Posterior cingulate gyrus (tissue), 11 donors: ENCODE data around the gene KCNB1.

Experiments used
- DNase-seq, 10 donors: peaks; one replicate each; pipeline versions ENCODE4 v3.0.0 to v3.0.0-alpha.2; 2020 to 2021; ENCODE audit warnings: mixed read lengths in 3 of 10
- intact Hi-C: fragments of 100-400 bp; cut with DNase I; formaldehyde crosslinking; loops from one replicate; pipeline ENCODE4 v1.15.1; 2023

Gene KCNB1

DNA sequence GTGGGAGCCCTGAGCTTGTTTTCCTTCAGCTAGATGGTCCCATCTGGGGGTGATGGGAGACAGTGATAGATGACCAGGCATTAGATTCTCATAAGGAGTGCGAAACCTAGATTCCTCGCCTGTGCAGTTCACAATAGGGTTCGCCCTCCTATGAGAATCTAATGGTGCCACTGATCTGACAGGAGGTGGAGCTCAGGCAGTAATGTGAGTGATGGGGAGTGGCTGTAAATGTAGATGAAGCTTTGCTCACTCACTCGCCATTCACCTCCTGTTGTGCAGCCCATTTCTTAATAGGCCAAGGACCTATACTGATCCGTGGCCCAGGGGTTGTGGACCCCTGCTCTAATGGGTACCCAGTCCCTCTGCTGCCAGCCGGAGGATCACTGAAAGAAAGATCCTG lies 20.7 kb upstream of the KCNB1 start:
- no peak for DNase-seq
- intact Hi-C loops = no loop called here

GRCh38 chr20:49501917-49502316 lies 19.4 kb upstream of the KCNB1 start:
- intact Hi-C loops = no loop called here
- no peak for DNase-seq

- no peak for DNase-seq
- intact Hi-C loops = no loop called here
These were observed 14.9 kb upstream of the KCNB1 start for GRCh38 chr20:49497398-49497669.

DNA sequence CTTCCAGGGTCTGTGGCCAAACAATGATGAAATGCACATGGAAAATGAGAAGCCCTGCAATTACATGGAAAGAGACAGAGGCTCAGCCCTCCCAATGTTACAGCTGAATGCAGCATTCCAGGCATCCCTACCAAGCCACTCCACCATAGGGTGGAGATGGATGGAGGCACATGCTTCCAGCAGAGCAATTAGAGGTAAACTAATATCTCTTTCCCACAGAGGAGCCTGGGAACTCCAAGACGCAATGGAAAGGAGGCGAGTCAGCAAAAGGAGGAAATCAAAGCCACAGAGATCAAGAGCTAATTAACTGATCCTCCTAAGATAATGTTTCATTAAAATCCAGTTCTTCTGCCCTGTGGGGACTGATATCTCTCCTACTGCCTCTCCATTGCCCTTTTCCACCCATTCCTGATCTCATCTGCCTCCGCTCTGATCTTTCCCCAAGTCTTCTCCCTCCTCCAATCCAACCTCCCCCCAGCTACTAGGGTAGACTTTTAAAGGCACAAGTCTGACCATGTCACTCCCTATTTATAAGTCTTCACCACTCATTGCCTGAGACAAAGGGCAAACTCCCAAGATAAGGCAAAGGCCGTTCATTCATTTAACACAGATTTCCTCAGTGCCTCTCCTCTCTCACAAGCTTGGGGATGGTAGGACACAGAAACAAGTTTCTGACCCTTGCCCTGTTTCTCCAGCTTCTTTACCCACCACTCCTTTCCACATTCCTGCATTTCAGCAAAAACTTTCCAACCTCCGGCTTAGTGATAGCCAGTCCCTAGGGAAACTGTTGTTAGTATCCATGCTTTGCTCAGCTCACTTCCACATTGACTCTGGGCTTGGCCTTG lies 14.3 kb upstream of the KCNB1 start:
- intact Hi-C loops = no loop called here
- DNase-seq = no peak

GRCh38 chr20:49496043-49496442 lies 13.6 kb upstream of the KCNB1 start:
- no peak for DNase-seq
- intact Hi-C loops = no loop called here

- DNase-seq = no peak
- intact Hi-C loops = no loop called here
These were observed 8.2 kb upstream of the KCNB1 start for GRCh38 chr20:49490689-49491088.

DNA sequence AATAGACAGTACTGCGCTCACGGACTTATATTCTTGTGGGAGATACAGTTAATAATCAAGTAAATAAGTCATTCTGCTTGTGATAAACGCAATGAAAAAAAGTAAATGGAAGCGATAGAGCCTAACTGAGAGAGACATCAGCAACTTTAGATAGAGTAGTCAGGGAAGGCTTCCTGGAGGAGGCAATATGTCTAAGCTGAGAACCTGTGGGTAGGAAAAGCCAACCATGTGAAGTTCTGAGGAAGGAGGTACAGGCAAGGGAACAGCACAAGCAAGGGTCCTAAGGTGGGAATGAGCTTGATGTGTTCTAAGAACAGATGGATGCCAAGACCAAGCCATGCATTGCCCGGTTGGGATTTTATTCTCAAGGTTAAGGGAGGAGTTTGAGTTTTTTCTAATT lies 7.2 kb upstream of the KCNB1 start:
- no peak for DNase-seq
- intact Hi-C loops = loop anchor here (10.0 kb wide), 1 partner anchor 105 kb away; no protein-coding TSS in a partner anchor

- DNase-seq = no peak
- intact Hi-C loops = loop anchor here (10.0 kb wide), 1 partner anchor 101 kb away; no protein-coding TSS in a partner anchor
These were observed 3.6 kb upstream of the KCNB1 start for GRCh38 chr20:49486064-49486463.

GRCh38 chr20:49485563-49485962 lies 3.1 kb upstream of the KCNB1 start:
- no peak for DNase-seq
- intact Hi-C loops = loop anchor here (10.0 kb wide), 1 partner anchor 101 kb away; no protein-coding TSS in a partner anchor

DNA sequence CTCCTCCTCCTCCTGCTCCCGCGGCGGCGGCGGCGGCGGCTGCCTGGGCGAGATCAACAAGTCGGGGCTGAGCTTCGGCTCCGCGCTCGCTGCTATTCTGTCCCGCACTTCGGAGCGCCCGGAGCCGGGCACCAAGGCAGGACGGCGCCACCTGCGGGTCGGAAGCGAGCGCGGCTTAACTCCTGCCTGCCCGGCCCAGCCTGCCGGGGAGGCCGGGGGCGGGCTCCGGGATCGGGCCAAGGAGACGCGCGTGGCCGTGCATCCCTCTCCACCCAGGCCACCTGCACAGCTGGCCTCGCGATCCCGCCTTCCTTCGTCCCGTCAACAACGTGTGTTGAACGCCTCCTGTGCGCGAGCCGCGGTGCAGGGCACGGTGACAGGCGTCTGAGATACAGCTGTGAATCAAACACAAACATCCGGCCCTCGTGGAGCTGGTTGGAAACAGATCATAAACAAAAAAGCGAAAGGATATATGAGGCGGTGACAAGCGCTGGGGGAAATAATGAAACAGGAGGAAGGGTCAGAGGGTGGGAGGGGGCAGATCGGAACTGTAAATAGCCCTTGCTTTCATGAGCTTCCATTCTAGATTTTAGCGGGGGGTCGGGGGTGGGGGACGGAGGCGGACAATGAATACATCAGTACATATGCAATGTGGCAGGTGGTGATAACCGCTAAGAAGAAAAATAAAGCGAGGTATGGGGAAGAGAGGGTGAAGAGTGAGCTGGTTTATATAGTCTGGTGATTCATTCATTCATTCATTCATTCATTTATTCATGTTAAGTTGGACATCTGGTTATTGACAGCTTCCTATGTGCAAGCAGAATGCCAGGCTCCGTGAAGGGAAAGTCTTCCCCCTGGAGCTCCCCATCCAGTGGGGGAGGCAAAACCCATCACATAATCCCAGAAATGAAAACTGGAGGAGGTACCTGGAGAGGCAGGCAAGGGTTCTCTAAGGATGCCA lies 2.0 kb upstream of the KCNB1 start:
- DNase-seq = peak; percentile 68 to 98 (median 86)
- intact Hi-C loops = loop anchor here (1.0 to 10.0 kb wide), 2 partner anchors 100 to 150 kb away; no protein-coding TSS in a partner anchor

DNA sequence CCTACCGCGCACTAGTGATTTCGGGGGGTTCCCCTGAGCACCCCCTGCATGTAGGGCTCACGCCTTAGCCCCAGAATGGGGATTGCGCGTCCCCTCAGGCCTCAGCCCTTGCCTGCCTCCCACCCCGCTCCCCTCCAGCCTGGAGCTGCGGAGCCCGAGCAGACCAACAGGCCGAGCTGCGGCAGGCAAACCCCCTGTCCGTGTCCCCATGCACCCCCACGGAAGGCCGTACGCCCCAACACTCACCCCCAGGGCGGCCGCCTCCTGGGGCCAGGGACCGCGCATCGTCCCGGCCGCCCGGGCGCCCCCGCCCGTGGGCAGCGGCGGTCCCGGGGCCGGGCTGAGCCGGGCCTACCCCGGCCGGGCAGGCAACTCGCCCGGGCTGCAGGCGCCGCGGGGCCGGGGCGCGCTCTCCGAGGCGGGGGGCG lies 1.2 kb upstream of the KCNB1 start:
- intact Hi-C loops = loop anchor here (1.0 to 10.0 kb wide), 2 partner anchors 99 to 149 kb away; no protein-coding TSS in a partner anchor
- DNase-seq = no peak

DNA sequence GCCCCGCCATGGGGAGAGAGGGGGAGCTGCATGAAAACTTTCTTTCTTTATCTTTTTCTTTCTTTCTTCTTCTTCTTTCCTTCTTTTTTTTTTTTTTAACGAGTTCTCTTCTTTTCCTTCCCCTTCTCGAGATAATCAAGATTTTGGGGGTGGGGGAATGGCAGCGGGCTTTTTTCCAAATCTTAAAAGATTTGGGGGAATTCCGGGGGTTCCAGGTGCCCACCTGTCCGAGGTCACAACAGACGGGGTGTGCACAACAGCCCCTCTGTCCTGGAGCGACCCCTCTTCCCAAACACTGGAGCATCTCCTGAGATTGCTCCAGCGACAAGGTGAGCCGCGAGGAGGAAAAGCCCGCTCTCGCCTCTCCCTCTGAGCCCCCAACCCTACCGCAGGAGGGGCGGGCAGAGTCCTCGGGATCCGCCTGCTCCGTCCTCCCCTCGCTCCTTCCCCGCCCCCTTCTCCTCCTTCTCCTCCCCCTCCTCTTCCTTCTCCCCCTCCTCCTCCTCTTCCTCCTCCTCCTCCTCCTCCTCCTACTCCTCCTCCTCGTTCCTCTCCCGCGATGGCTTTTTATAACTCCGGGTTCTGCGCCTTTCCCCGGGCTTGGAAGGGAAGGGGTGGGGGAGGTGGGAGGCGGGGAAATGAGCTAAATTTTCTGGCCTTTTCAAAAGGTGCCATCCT lies 689 bp upstream of the KCNB1 start:
- DNase-seq = peak in 1 of 10 donors; percentile 82
- intact Hi-C loops = loop anchor here (10.0 kb wide), 1 partner anchor 98 kb away; no protein-coding TSS in a partner anchor

DNA sequence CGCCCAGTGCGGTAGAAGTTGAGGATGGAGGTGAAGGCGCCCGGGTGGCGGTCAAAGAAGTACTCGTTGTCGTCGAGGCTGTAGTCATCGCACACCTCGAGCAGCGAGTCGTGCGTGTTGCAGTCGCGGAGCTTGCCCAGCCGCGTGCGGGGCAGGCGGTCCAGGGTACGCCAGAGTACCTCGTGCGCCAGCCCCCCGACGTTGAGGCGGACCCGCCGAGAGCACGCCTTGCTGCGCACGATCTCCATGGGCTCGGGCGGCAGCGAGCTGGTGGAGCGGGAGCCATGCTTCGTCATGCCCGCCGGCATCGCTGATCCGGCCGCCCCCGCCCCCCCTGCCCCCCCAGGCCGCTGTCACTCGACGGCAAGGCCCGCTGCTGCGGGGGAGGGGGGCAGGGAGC lies 295 bp downstream of the KCNB1 start:
- DNase-seq = no peak
- intact Hi-C loops = loop anchor here (10.0 kb wide), 1 partner anchor 97 kb away; no protein-coding TSS in a partner anchor

GRCh38 chr20:49481116-49481515 lies 1.4 kb downstream of the KCNB1 start:
- intact Hi-C loops = loop anchor here (10.0 kb wide), 1 partner anchor 96 kb away; no protein-coding TSS in a partner anchor
- DNase-seq = no peak

DNA sequence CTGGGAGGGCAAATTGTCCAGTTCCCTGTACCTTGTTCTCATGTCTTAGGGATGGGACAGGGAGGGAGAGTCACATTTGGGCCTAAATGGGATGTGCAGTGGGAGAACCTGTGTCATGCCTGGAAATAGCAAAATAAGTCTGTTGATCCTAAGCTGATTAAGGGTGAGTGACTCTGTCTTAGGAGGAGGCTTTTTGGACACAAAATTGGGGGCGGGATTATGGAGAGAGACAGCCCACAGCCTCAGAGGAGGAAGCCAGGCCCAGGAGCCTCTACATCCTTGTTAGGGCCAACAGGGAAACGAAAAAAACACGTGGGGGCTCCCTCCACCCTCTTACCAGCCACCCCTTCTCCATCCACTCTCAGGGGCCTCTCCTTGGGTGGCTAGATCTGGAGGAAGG lies 2.2 kb downstream of the KCNB1 start:
- no peak for DNase-seq
- intact Hi-C loops = loop anchor here (10.0 kb wide), 1 partner anchor 95 kb away; no protein-coding TSS in a partner anchor

DNA sequence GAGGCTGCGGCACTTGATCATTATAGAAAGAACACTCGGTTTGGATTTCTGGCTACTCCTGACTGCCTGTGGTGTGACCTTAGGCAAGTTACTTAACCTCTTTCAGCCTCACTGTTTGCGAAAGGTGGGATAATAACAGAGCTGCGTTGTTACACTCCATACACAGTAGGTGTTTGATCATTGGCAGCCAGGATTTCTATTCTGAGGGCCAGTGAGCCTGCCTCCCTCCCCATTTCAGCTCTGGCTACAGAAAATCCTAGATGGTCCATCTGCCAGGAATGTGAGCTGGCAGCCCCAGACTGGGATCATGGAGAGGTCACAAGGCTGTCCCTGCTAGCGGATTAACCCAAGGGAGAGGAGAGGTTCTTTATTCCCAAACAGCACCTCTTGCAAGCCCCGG lies 2.7 kb downstream of the KCNB1 start:
- intact Hi-C loops = loop anchor here (10.0 kb wide), 1 partner anchor 95 kb away; no protein-coding TSS in a partner anchor

DNA sequence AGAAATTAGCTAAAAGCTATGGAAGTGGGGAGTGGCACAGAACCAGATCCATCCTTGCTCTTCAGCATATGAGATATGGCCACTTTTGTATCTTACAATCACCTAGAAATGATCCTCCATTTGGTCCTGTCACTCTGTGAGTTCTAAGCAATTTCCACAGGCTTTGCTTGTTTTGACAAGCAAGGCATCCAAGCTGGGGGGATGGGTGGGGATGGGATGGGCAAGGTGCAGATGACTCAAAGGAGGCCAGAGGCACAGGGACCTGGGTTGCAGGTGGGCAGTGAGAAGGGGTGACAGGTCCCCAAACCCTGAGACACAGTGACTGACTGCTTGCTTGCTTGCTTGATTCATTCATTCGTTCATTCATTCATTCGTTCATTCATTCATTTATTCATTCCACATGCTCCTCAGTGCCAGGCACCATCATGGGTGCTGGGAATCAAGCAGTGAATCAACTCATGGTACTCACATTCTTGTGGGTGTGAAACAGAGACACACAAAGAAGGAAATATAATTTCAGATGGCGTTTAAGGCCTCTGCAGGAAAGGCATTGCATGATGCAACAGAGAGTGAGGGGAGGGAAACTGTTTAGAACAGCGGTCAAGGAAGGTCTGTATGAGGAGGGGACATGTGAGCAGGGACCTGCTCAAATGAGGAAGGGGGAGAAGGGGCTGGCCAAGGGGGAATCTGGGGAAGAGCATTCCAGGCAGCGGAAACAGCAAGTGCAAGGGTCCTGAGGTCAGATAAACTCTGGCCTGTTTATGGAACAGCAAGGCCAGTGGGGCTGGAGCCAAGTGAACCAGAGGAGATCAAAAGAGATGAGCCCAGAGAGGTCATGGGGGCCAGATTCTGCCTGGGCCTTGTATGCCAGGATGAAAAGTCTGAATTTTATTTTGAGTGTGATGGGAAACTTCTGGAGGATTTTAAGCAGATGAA lies 3.4 kb downstream of the KCNB1 start:
- DNase-seq = no peak
- intact Hi-C loops = no loop called here

More for the DNA sequence above, 2.7 kb downstream of the KCNB1 start:
- DNase-seq = no peak

- intact Hi-C loops = no loop called here
- no peak for DNase-seq
These were observed 4.2 kb downstream of the KCNB1 start for GRCh38 chr20:49478266-49478665.

GRCh38 chr20:49477200-49477599 lies 5.3 kb downstream of the KCNB1 start:
- DNase-seq = no peak
- intact Hi-C loops = no loop called here
